ENCODE results near the gene PRKCA.

PRKCA gene

GRCh38 chr17:66769911-66770310 is 467.5 kb downstream of the PRKCA start:
- 0 out of 2 replicates have a peak, but pooled peaks have one; percentile 6 for TF ChIP-seq TCF4 (CRISPR knock-in tag; IDR thresholded peaks at IDR 0.05; ENCODE audit: borderline replicate concordance)
- TF ChIP-seq ZNF565 (CRISPR knock-in tag; conservative IDR thresholded peaks at IDR 0.05; ENCODE audit: low read depth) = no peak
- TF ChIP-seq SNAI2 (CRISPR knock-in tag; IDR thresholded peaks at IDR 0.05) = no peak
- no peak for ATAC-seq

GRCh38 chr17:66772148-66772812 is 469.9 kb downstream of the PRKCA start:
- no peak for ATAC-seq
- TF ChIP-seq, protein P1, sequence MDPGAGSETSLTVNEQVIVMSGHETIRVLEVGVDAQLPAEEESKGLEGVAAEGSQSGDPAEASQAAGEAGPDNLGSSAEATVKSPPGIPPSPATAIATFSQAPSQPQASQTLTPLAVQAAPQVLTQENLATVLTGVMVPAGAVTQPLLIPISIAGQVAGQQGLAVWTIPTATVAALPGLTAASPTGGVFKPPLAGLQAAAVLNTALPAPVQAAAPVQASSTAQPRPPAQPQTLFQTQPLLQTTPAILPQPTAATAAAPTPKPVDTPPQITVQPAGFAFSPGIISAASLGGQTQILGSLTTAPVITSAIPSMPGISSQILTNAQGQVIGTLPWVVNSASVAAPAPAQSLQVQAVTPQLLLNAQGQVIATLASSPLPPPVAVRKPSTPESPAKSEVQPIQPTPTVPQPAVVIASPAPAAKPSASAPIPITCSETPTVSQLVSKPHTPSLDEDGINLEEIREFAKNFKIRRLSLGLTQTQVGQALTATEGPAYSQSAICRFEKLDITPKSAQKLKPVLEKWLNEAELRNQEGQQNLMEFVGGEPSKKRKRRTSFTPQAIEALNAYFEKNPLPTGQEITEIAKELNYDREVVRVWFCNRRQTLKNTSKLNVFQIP (CRISPR knock-in tag; IDR thresholded peaks at IDR 0.05; ENCODE audit: borderline replicate concordance, low read depth) = no peak

- no peak for TF ChIP-seq ZNF70 (CRISPR knock-in tag; IDR thresholded peaks at IDR 0.05)
- no peak for TF ChIP-seq ZFP3 (CRISPR knock-in tag; IDR thresholded peaks at IDR 0.05)
- TF ChIP-seq ESRRG (CRISPR knock-in tag; IDR thresholded peaks at IDR 0.05) = no peak
- no peak for TF ChIP-seq ZFP30 (CRISPR knock-in tag; IDR thresholded peaks at IDR 0.05)
- TF ChIP-seq, protein P2, sequence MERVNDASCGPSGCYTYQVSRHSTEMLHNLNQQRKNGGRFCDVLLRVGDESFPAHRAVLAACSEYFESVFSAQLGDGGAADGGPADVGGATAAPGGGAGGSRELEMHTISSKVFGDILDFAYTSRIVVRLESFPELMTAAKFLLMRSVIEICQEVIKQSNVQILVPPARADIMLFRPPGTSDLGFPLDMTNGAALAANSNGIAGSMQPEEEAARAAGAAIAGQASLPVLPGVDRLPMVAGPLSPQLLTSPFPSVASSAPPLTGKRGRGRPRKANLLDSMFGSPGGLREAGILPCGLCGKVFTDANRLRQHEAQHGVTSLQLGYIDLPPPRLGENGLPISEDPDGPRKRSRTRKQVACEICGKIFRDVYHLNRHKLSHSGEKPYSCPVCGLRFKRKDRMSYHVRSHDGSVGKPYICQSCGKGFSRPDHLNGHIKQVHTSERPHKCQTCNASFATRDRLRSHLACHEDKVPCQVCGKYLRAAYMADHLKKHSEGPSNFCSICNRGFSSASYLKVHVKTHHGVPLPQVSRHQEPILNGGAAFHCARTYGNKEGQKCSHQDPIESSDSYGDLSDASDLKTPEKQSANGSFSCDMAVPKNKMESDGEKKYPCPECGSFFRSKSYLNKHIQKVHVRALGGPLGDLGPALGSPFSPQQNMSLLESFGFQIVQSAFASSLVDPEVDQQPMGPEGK (CRISPR knock-in tag; IDR thresholded peaks at IDR 0.05; ENCODE audit: borderline replicate concordance) = no peak
- no peak for TF ChIP-seq BACH2 (CRISPR knock-in tag; IDR thresholded peaks at IDR 0.05; ENCODE audit: borderline replicate concordance)
- no peak for TF ChIP-seq SNAI2 (CRISPR knock-in tag; IDR thresholded peaks at IDR 0.05)
- no peak for TF ChIP-seq ZNF8 (CRISPR knock-in tag; IDR thresholded peaks at IDR 0.05)
- no peak for TF ChIP-seq CSRNP3 (CRISPR knock-in tag; IDR thresholded peaks at IDR 0.05)
- no peak for ATAC-seq
Measured at GRCh38 chr17:66775271-66775670, 472.9 kb downstream of the PRKCA start.

DNA sequence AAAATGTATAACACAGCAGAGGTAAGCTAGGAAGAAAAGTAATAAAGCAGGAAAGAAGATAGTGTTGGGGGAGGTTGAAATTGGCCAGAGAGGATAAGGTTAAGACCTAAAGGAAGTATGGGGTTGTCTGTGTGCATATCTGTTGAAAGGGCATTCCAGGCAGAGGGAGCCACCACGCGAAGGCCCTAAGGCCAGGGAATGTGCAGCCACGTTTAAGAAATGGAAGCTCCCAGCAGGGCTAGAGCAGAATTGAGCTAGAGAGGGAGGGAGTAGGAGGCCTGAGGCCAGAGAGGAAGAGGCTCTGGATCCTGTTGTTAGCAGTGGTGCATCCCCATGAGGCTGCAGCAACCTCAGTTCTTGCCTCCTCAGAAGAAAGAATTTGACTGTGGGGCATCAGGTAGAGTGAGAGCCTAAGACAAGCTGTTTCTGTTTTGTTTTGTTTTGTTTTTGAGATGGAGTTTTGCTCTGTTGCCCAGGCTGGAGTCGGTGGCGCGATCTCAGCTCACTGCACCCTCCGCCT is 473.5 kb downstream of the PRKCA start:
- TF ChIP-seq GLIS3 (CRISPR knock-in tag; IDR thresholded peaks at IDR 0.05) (no peak), CSDC2 (CRISPR knock-in tag; IDR thresholded peaks at IDR 0.05) (no peak), PPARA (CRISPR knock-in tag; IDR thresholded peaks at IDR 0.05; ENCODE audit: borderline replicate concordance) (no peak)
- no peak; the same call in 2 of the 3 replicates for ATAC-seq

DNA sequence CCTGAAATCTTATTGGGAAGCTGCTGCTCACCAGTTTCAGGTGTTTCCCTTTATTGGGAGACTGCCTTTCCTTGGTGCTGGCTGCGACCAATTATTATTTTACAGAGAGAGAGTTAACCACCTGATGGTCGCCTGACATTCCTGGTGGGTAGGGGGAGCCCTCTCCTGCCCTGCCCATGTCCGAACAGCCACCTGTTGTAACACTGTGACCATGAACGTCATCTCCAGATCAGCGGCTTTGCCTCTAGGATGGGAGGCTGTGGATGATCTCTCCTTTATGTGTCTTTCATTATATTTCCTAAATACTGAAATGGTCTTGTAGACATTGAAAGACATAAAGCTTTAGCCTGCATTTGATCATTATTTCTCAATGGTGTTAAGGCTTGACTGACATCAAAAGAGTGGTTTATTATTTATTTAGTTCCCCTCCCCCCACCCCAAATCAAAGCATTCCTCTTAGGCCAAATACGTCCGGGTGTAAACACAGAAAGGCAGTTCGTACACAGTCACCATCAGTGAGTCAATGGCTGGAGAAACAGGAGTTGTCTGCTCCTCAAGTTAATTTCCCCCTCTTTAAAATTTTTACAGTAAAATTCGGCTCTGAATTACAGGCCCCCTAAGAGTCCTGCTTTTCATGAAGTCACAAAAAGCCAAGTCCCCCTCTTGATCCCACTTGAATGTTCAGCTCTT is 474.7 kb downstream of the PRKCA start:
- TF ChIP-seq ZFP3 (CRISPR knock-in tag; IDR thresholded peaks at IDR 0.05) (no peak), ISL1 (CRISPR knock-in tag; IDR thresholded peaks at IDR 0.05) (no peak), GLIS3 (CRISPR knock-in tag; IDR thresholded peaks at IDR 0.05) (no peak), RARB (CRISPR knock-in tag; IDR thresholded peaks at IDR 0.05) (no peak), CSRNP3 (CRISPR knock-in tag; IDR thresholded peaks at IDR 0.05) (no peak), ARNTL (CRISPR knock-in tag; IDR thresholded peaks at IDR 0.05; ENCODE audit: borderline replicate concordance, low read depth) (no peak), BACH2 (CRISPR knock-in tag; IDR thresholded peaks at IDR 0.05; ENCODE audit: borderline replicate concordance) (no peak)
- no peak for ATAC-seq
